Measurements from ENCODE around the gene GAB2.
"Not testable (repeated sequence)": the region's sequence is repeated elsewhere in the genome, so short reads cannot be mapped to it uniquely, and the experiment has no call there.

Gene GAB2

GRCh38 chr11:78276311-78276710, 141.3 kb downstream of the GAB2 start:
- H3K9me3 ChIP-seq (ENCODE audit: insufficient read depth, low read length): peaks cover 28% of the 10 kb centered on the region; the same call in 1 of the 2 replicates
- H3K36me3 ChIP-seq (ENCODE audit: insufficient read depth, insufficient read length, low read length): peaks cover 7% of the 10 kb centered on the region
- H3K4me3 ChIP-seq (ENCODE audit: insufficient read length, low read depth): no peak overlapping the region
- H3K9ac ChIP-seq (ENCODE audit: insufficient read length, low read depth): no peak overlapping the region
- H3K4me1 ChIP-seq (ENCODE audit: insufficient read depth, insufficient read length): no peaks in the 10 kb centered on the region
- no peak for DNase-seq (ENCODE audit: low read depth, low spot score)
- no peaks in the 10 kb centered on the region for H3K27me3 ChIP-seq (ENCODE audit: insufficient read depth, insufficient read length)
- TF ChIP-seq SUZ12 (IDR thresholded peaks at IDR 0.05; ENCODE audit: extremely low read depth, insufficient read depth, insufficient read length) (no peak), ZNF274 (IDR thresholded peaks at IDR 0.05; ENCODE audit: low read depth, low read length) (no peak), YY1 (IDR thresholded peaks at IDR 0.05; ENCODE audit: insufficient read depth, insufficient read length) (no peak)

DNA sequence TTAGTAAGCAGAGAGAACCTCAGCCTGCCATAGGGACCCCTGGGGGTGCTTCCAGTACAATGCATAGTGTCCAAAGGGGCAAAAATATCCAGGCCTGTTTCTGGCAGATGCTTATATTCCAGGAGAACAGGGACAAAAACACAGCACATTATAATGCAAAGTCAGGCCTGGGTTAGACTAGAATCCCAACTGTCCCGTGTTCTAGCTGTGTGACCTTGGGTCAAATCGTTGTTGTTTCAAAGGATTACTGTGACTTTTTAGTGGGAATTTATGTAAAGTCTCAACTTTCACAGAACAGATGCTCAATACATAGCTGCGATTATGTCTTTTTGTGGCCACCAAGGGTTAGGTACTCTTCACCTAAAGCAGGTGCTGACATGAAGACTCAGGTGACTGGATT, 142.9 kb downstream of the GAB2 start:
- Histone ChIP-seq H3K4me3 (ENCODE audit: insufficient read length, low read depth) (no peak overlapping the region), H3K9ac (ENCODE audit: insufficient read length, low read depth) (no peak overlapping the region), H3K4me1 (ENCODE audit: insufficient read depth, insufficient read length) (no peaks in the 10 kb centered on the region), H3K27me3 (ENCODE audit: insufficient read depth, insufficient read length) (no peaks in the 10 kb centered on the region), H3K9me3 (ENCODE audit: insufficient read depth, low read length) (peaks cover 28% of the 10 kb centered on the region; the same call in 1 of the 2 replicates), H3K36me3 (ENCODE audit: insufficient read depth, insufficient read length, low read length) (no peaks in the 10 kb centered on the region)
- TF ChIP-seq ZNF274 (IDR thresholded peaks at IDR 0.05; ENCODE audit: low read depth, low read length): no peak
- no peak for TF ChIP-seq YY1 (IDR thresholded peaks at IDR 0.05; ENCODE audit: insufficient read depth, insufficient read length)
- no peak for TF ChIP-seq SUZ12 (IDR thresholded peaks at IDR 0.05; ENCODE audit: extremely low read depth, insufficient read depth, insufficient read length)
- no peak for DNase-seq (ENCODE audit: low read depth, low spot score)

DNA sequence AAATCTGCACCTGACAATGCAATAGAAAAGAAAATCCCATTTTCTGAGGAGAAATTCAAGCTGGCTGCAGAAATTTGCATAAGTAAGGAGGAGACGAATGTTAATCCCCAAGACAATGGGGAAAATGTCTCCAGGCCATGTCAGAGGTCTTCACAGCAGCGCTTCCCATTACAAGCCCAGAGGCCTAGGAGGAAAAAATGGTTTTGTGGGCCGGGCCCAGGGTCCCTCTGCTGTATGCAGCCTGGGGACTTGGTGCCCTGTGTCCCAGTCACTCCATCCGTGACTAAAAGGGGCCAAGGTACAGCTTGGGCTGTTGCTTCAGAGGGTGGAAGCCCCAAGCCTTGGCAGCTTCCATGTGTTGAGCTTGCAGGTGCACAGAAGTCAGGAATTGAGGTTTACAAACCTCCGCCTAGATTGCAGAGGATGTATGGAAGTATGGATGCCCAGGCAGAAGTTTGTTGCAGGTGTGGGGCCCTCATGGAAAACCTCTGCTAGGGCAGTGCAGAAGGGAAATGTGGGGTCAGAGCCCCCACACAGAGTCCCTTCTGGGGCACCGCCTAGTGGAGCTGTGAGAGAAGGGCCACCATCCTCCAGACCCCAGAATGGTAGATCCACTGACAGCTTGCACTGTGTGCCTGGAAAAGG, 144.9 kb downstream of the GAB2 start:
- not testable (repeated sequence) for DNase-seq (ENCODE audit: low read depth, low spot score); H3K27me3 ChIP-seq (ENCODE audit: insufficient read depth, insufficient read length); H3K9ac ChIP-seq (ENCODE audit: insufficient read length, low read depth); H3K4me1 ChIP-seq (ENCODE audit: insufficient read depth, insufficient read length); H3K4me3 ChIP-seq (ENCODE audit: insufficient read length, low read depth); H3K36me3 ChIP-seq (ENCODE audit: insufficient read depth, insufficient read length, low read length)
- H3K9me3 ChIP-seq (ENCODE audit: insufficient read depth, low read length): peaks cover 28% of the 10 kb centered on the region; the same call in 1 of the 2 replicates

GRCh38 chr11:78271801-78272200, 145.8 kb downstream of the GAB2 start:
- H3K36me3 ChIP-seq (ENCODE audit: insufficient read depth, insufficient read length, low read length); H3K9ac ChIP-seq (ENCODE audit: insufficient read length, low read depth); H3K27me3 ChIP-seq (ENCODE audit: insufficient read depth, insufficient read length); H3K4me1 ChIP-seq (ENCODE audit: insufficient read depth, insufficient read length); H3K4me3 ChIP-seq (ENCODE audit: insufficient read length, low read depth); DNase-seq (ENCODE audit: low read depth, low spot score): not testable (repeated sequence)
- H3K9me3 ChIP-seq (ENCODE audit: insufficient read depth, low read length): peaks cover 28% of the 10 kb centered on the region; the same call in 1 of the 2 replicates

DNA sequence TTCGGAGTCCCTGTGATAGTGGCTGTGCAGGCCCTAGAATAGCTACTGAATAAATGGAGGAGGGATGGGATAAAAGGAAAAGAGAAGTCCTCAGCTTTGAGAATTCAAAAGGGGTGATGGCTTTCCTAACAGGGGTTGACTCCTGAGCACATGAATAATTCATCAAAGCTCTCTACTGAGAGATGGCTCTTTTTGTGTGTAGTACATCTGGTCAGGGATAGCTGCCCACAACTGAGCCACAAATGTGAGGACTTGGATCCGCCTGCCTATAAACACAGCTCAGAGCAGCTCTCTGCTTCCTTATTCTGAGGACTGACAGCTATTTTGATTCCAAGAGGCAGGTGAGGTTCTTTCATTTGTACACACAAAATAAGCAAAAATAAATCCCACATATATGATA, 146.6 kb downstream of the GAB2 start:
- Histone ChIP-seq H3K27me3 (ENCODE audit: insufficient read depth, insufficient read length) (no peaks in the 10 kb centered on the region), H3K9ac (ENCODE audit: insufficient read length, low read depth) (no peak overlapping the region), H3K4me3 (ENCODE audit: insufficient read length, low read depth) (no peak overlapping the region), H3K4me1 (ENCODE audit: insufficient read depth, insufficient read length) (no peaks in the 10 kb centered on the region), H3K9me3 (ENCODE audit: insufficient read depth, low read length) (peaks cover 28% of the 10 kb centered on the region; the same call in 1 of the 2 replicates), H3K36me3 (ENCODE audit: insufficient read depth, insufficient read length, low read length) (no peaks in the 10 kb centered on the region)
- DNase-seq (ENCODE audit: low read depth, low spot score): no peak
- TF ChIP-seq ZNF274 (IDR thresholded peaks at IDR 0.05; ENCODE audit: low read depth, low read length) (no peak), SUZ12 (IDR thresholded peaks at IDR 0.05; ENCODE audit: extremely low read depth, insufficient read depth, insufficient read length) (no peak), YY1 (IDR thresholded peaks at IDR 0.05; ENCODE audit: insufficient read depth, insufficient read length) (no peak)

- Histone ChIP-seq H3K4me3 (ENCODE audit: insufficient read length, low read depth) (no peak overlapping the region), H3K36me3 (ENCODE audit: insufficient read depth, insufficient read length, low read length) (no peaks in the 10 kb centered on the region), H3K9me3 (ENCODE audit: insufficient read depth, low read length) (peaks cover 28% of the 10 kb centered on the region; the same call in 1 of the 2 replicates), H3K9ac (ENCODE audit: insufficient read length, low read depth) (no peak overlapping the region), H3K4me1 (ENCODE audit: insufficient read depth, insufficient read length) (no peaks in the 10 kb centered on the region), H3K27me3 (ENCODE audit: insufficient read depth, insufficient read length) (no peaks in the 10 kb centered on the region)
- no peak for TF ChIP-seq YY1 (IDR thresholded peaks at IDR 0.05; ENCODE audit: insufficient read depth, insufficient read length)
- no peak for TF ChIP-seq SUZ12 (IDR thresholded peaks at IDR 0.05; ENCODE audit: extremely low read depth, insufficient read depth, insufficient read length)
- TF ChIP-seq ZNF274 (IDR thresholded peaks at IDR 0.05; ENCODE audit: low read depth, low read length): no peak
- no peak for DNase-seq (ENCODE audit: low read depth, low spot score)
Observed at GRCh38 chr11:78269806-78270205, 147.8 kb downstream of the GAB2 start.

DNA sequence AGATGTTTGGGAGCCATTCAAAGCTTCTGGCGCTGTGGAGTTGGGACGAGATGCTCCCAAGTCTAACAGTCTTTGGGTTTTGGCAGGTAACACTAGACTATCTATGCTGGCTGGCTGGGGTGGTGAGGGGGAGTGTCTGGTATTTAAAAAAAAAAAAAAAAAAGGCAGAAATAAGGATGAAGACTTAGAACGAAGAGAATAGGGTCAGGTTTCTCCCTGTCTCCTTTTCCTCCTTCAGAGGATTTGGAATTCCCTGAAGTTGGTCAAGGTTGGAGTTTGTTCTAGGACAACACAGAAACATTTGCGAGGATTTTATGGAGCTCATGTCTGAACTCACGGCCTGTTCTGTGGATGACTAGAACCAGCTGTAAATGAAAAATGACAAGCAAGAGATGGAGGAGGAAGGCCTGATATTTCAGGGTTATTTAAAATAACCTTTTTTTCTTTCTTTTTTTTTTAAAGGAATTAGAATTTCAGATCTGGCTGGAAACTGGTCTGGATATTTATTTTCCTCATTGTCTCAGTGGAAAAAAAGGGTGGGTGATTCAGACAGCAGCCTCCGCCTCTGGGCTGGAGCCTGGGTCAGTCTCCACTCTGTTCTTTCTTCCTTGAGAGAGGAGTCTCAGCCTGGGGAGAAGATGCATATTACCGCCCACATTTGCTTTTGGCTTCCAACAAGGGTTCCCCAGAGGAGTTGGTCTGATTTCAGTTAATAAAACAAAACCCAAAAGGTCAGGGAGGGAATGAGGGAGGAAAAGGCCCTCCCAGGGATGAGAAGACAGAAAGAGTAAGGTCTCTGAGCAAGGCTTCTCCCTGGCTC, 148.8 kb downstream of the GAB2 start:
- Histone ChIP-seq H3K9me3 (ENCODE audit: insufficient read depth, low read length) (peaks cover 20% of the 10 kb centered on the region; the same call in 1 of the 2 replicates), H3K27me3 (ENCODE audit: insufficient read depth, insufficient read length) (no peaks in the 10 kb centered on the region), H3K9ac (ENCODE audit: insufficient read length, low read depth) (no peak overlapping the region), H3K4me1 (ENCODE audit: insufficient read depth, insufficient read length) (no peaks in the 10 kb centered on the region), H3K4me3 (ENCODE audit: insufficient read length, low read depth) (no peak overlapping the region), H3K36me3 (ENCODE audit: insufficient read depth, insufficient read length, low read length) (no peaks in the 10 kb centered on the region)
- no peak for DNase-seq (ENCODE audit: low read depth, low spot score)
- TF ChIP-seq YY1 (IDR thresholded peaks at IDR 0.05; ENCODE audit: insufficient read depth, insufficient read length): no peak
- no peak for TF ChIP-seq ZNF274 (IDR thresholded peaks at IDR 0.05; ENCODE audit: low read depth, low read length)
- no peak for TF ChIP-seq SUZ12 (IDR thresholded peaks at IDR 0.05; ENCODE audit: extremely low read depth, insufficient read depth, insufficient read length)

All from NT2/D1 (cell line).